K562 (cell line): Measurements from ENCODE around the gene KLHL22. TPM values are rescaled to one million over a fixed set of nuclear protein-coding genes. Genes with fewer than 3 reads are reported as not detected.

ENCODE experiments used
- ARID1B ChIP-seq: fragments of 450-650 bp; IDR thresholded peaks from 2 replicates; pipeline ENCODE4 v1.6.1; 2016; ENCODE audit warnings: antibody characterized with exemption, mild to moderate bottlenecking, inconsistent platforms
- CREB1 ChIP-seq, 2 experiments: sonication (generic) in 1 of 2; formaldehyde crosslinking in 1 of 2; IDR thresholded peaks; 2 replicates each; pipeline versions ENCODE4 v1.6.1 to v1.8.0; 2012 to 2022; ENCODE audit warnings: inconsistent platforms in 1 of 2, mild to moderate bottlenecking in 1 of 2, missing genetic modification reagents in 1 of 2, moderate library complexity in 1 of 2
- DACH1 ChIP-seq: fragments of 450-650 bp; IDR thresholded peaks from 2 replicates; pipeline ENCODE4 v1.6.1; 2018; ENCODE audit not compliant: partially characterized antibody
- ETV1 ChIP-seq: fragments of 450-650 bp; conservative IDR thresholded peaks from 2 replicates; pipeline ENCODE4 v1.6.1; 2016; ENCODE audit warnings: missing genetic modification characterization, control low read depth, low read depth, missing compliant biosample characterization
- HNRNPL ChIP-seq: fragments of 200-400 bp; formaldehyde crosslinking; IDR thresholded peaks from 2 replicates; pipeline ENCODE4 v1.6.1; 2017; ENCODE audit warnings: low read depth, mild to moderate bottlenecking, low read length
- HOMEZ ChIP-seq: fragments of 250-450 bp; sonication (Bioruptor Pico); IDR thresholded peaks from 2 replicates; pipeline ENCODE4 v1.4.0; 2020; ENCODE audit warnings: mild to moderate bottlenecking, moderate library complexity
- ILK ChIP-seq: fragments of 450-650 bp; IDR thresholded peaks from 2 replicates; pipeline ENCODE4 v1.6.1; 2016; ENCODE audit warnings: missing genetic modification characterization, low read depth, mild to moderate bottlenecking, missing compliant biosample characterization, moderate library complexity, borderline replicate concordance
- MAFG ChIP-seq: fragments of 450-650 bp; conservative IDR thresholded peaks from 2 replicates; pipeline ENCODE4 v1.6.1; 2016; ENCODE audit warnings: missing genetic modification characterization, missing compliant biosample characterization
- MAFK ChIP-seq: IDR thresholded peaks from 2 replicates; pipeline ENCODE4 v1.6.1; 2011; ENCODE audit warnings: low read length, improper control_type of control experiment
- NR2F6 ChIP-seq: fragments of 450-650 bp; formaldehyde crosslinking; IDR thresholded peaks from 2 replicates; pipeline ENCODE4 v1.4.0; 2020; ENCODE audit warnings: mild to moderate bottlenecking
- NR4A1 ChIP-seq, 2 experiments: fragments of 250-450 bp in 1 of 2; fragments of 450-650 bp in 1 of 2; sonication (Bioruptor Pico) in 1 of 2; IDR thresholded peaks; 2 replicates each; pipeline versions ENCODE4 v1.4.0 to v1.6.1; 2016 to 2020; ENCODE audit warnings: mild to moderate bottlenecking in 2 of 2, missing compliant biosample characterization in 1 of 2, missing genetic modification characterization in 1 of 2, moderate library complexity in 1 of 2
- PATZ1 ChIP-seq: fragments of 250-450 bp; sonication (Bioruptor Pico); IDR thresholded peaks from 2 replicates; pipeline ENCODE4 v1.5.0; 2020; ENCODE audit warnings: mild to moderate bottlenecking, borderline replicate concordance
- POLR2AphosphoS2 ChIP-seq: IDR thresholded peaks from 2 replicates; pipeline ENCODE4 v1.6.1; 2012; ENCODE audit warnings: low read length, improper control_type of control experiment
- RHOXF2B ChIP-seq: fragments of 250-450 bp; sonication (Bioruptor Pico); conservative IDR thresholded peaks from 2 replicates; pipeline ENCODE4 v1.5.1; 2021
- RNF2 ChIP-seq: sonication (generic); IDR thresholded peaks from 2 replicates; pipeline ENCODE4 v1.6.1; 2016
- SREBF1 ChIP-seq: fragments of 150-350 bp; IDR thresholded peaks from 2 replicates; pipeline ENCODE4 v1.6.1; 2014; ENCODE audit warnings: antibody characterized with exemption, low read depth, low read length, borderline replicate concordance
- TARDBP ChIP-seq: fragments of 450-650 bp; IDR thresholded peaks from 2 replicates; pipeline ENCODE4 v1.6.1; 2016
- THAP7 ChIP-seq: fragments of 250-450 bp; sonication (Bioruptor Pico); IDR thresholded peaks from 2 replicates; pipeline ENCODE4 v1.5.0; 2021
- TRIM28 ChIP-seq: fragments of 450-650 bp; IDR thresholded peaks from 2 replicates; pipeline ENCODE4 v1.6.1; 2017
- ZMIZ1 ChIP-seq, 2 experiments: fragments of 150-350 bp in 1 of 2; IDR thresholded peaks; 2 replicates each; pipeline ENCODE4 v1.6.1; 2012 to 2016; ENCODE audit warnings: low read depth in 2 of 2, low read length in 2 of 2, mild to moderate bottlenecking in 1 of 2, moderate library complexity in 1 of 2
- ZNF217 ChIP-seq: sonication (generic); formaldehyde crosslinking; IDR thresholded peaks from 2 replicates; pipeline ENCODE4 v1.8.0; 2022; ENCODE audit warnings: mild to moderate bottlenecking, missing genetic modification reagents
- ZNF695 ChIP-seq: fragments of 450-650 bp; formaldehyde crosslinking; IDR thresholded peaks from 2 replicates; pipeline ENCODE4 v1.4.0; 2020; ENCODE audit warnings: mild to moderate bottlenecking, moderate library complexity
- ZNF77 ChIP-seq: fragments of 250-450 bp; sonication (Bioruptor Pico); IDR thresholded peaks from 2 replicates; pipeline ENCODE4 v1.5.0; 2020
- polyA plus RNA-seq, 8 experiments: library from polyadenylated mRNA; depleted of rRNA in 4 of 8; stranded (reverse) in 5 of 8; unstranded in 3 of 8; fragments of >200 nt; fragmentation: Nextera tagmentation in 2 of 8; fragmentation: Illumina TruSeq in 1 of 8; extraction: Ambion mirVana in 2 of 8; extraction: Trizol in 1 of 8; gene quantifications; 2 replicates each; pipeline versions ENCODE4 v1.2.1 to v1.2.3, GENCODE V29; 2011 to 2014; ENCODE audit warnings: inconsistent platforms in 1 of 8, missing spikeins in 1 of 8
- total RNA-seq, 7 experiments: library from RNA; depleted of rRNA in 6 of 7; stranded (reverse); fragments of >200 nt in 6 of 7; fragmentation: Illumina TruSeq in 2 of 7; extraction: Trizol in 2 of 7; gene quantifications; 2 replicates each; pipeline versions ENCODE4 v1.2.1 to v1.2.3, GENCODE V29; 2011 to 2021; ENCODE audit warnings: low replicate concordance in 1 of 7

KLHL22 gene
- total and polyA plus RNA-seq, 9 of the 15 experiments (the other 6 are each of a cell fraction or from before 2014, with no cell fraction given): 1.3 to 25.6 (median 15.2) TPM

- TF ChIP-seq POLR2AphosphoS2: no peak
- no peak for TF ChIP-seq THAP7 (CRISPR knock-in tag)
- no peak for TF ChIP-seq ILK (tag)
- TF ChIP-seq ETV1 (tag): no peak
- TF ChIP-seq ZNF695 (CRISPR knock-in tag): 0 out of 2 replicates have a peak, but pooled peaks have one; percentile 25
- TF ChIP-seq MAFG (tag): no peak
- no peak for TF ChIP-seq ZNF217 (CRISPR knock-in tag)
- no peak for TF ChIP-seq DACH1
- no peak for TF ChIP-seq RNF2
- no peak for TF ChIP-seq ZMIZ1 (IDR thresholded peaks at IDR 0.05; ENCODE audit: low read depth in 2 of 2, low read length in 2 of 2)
- TF ChIP-seq SREBF1: no peak
- no peak for TF ChIP-seq PATZ1
- TF ChIP-seq ZNF77 (CRISPR knock-in tag): no peak
- no peak for TF ChIP-seq RHOXF2B
- TF ChIP-seq CREB1 (IDR thresholded peaks at IDR 0.05): no peak
- no peak for TF ChIP-seq CREB1 (CRISPR knock-in tag; IDR thresholded peaks at IDR 0.05)
- no peak for TF ChIP-seq HNRNPL
- TF ChIP-seq HOMEZ (CRISPR knock-in tag): no peak
- TF ChIP-seq ARID1B: no peak
- 0 out of 2 replicates have a peak, but pooled peaks have one; percentile 37 for TF ChIP-seq NR2F6 (CRISPR knock-in tag)
- TF ChIP-seq TARDBP: no peak
- TF ChIP-seq MAFK: no peak
- 0 out of 2 replicates have a peak, but pooled peaks have one; percentile 51 for TF ChIP-seq NR4A1 (CRISPR knock-in tag; IDR thresholded peaks at IDR 0.05)
- TF ChIP-seq NR4A1 (tag; IDR thresholded peaks at IDR 0.05): no peak
- no peak for TF ChIP-seq TRIM28
Observed at GRCh38 chr22:20503816-20504215, 8.2 kb upstream of the KLHL22 start (continued).
